ENCODE results near the gene NCOA1. TPM values are rescaled to one million over a fixed set of nuclear protein-coding genes. Genes with fewer than 3 reads are reported as not detected.

Gene NCOA1
- polyA plus RNA-seq, 1 of the 3 experiments (the other 2 are of a cell fraction): 10.7 TPM

DNA sequence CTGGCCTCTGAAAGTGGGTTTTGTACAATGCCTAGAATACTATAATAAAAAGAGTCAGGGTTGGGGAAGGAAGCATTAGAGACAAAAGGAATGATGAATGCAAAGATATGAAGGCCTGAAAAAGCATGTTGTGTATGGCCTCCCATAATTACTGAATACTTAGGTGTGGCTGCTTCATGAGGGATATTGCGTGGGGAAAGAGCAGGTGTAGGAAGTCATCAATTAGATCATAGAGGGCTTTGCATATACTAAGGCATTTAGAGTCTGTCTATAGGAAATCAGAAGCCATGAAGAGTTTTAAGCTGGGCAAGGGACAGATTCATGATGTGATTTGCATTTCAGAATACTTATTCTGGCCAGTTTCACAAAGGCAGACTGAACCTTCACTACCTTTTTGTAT, 48.2 kb downstream of the NCOA1 start (continued):
- TF ChIP-seq, protein P1, sequence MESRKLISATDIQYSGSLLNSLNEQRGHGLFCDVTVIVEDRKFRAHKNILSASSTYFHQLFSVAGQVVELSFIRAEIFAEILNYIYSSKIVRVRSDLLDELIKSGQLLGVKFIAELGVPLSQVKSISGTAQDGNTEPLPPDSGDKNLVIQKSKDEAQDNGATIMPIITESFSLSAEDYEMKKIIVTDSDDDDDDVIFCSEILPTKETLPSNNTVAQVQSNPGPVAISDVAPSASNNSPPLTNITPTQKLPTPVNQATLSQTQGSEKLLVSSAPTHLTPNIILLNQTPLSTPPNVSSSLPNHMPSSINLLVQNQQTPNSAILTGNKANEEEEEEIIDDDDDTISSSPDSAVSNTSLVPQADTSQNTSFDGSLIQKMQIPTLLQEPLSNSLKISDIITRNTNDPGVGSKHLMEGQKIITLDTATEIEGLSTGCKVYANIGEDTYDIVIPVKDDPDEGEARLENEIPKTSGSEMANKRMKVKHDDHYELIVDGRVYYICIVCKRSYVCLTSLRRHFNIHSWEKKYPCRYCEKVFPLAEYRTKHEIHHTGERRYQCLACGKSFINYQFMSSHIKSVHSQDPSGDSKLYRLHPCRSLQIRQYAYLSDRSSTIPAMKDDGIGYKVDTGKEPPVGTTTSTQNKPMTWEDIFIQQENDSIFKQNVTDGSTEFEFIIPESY (IDR thresholded peaks at IDR 0.05; ENCODE audit: borderline replicate concordance, low read depth): no peak
- TF ChIP-seq RCOR1 (IDR thresholded peaks at IDR 0.05; ENCODE audit: low read length): no peak
- TF ChIP-seq EP300 (IDR thresholded peaks at IDR 0.05; ENCODE audit: borderline replicate concordance in 1 of 2, low read depth in 1 of 2, low read length in 1 of 2): no peak
- TF ChIP-seq, protein P2, sequence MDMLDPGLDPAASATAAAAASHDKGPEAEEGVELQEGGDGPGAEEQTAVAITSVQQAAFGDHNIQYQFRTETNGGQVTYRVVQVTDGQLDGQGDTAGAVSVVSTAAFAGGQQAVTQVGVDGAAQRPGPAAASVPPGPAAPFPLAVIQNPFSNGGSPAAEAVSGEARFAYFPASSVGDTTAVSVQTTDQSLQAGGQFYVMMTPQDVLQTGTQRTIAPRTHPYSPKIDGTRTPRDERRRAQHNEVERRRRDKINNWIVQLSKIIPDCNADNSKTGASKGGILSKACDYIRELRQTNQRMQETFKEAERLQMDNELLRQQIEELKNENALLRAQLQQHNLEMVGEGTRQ (IDR thresholded peaks at IDR 0.05; ENCODE audit: borderline replicate concordance, low read depth, low read length): no peak
- TF ChIP-seq, protein P3, sequence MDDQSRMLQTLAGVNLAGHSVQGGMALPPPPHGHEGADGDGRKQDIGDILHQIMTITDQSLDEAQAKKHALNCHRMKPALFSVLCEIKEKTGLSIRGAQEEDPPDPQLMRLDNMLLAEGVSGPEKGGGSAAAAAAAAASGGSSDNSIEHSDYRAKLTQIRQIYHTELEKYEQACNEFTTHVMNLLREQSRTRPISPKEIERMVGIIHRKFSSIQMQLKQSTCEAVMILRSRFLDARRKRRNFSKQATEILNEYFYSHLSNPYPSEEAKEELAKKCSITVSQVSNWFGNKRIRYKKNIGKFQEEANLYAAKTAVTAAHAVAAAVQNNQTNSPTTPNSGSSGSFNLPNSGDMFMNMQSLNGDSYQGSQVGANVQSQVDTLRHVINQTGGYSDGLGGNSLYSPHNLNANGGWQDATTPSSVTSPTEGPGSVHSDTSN (IDR thresholded peaks at IDR 0.05): no peak

DNA sequence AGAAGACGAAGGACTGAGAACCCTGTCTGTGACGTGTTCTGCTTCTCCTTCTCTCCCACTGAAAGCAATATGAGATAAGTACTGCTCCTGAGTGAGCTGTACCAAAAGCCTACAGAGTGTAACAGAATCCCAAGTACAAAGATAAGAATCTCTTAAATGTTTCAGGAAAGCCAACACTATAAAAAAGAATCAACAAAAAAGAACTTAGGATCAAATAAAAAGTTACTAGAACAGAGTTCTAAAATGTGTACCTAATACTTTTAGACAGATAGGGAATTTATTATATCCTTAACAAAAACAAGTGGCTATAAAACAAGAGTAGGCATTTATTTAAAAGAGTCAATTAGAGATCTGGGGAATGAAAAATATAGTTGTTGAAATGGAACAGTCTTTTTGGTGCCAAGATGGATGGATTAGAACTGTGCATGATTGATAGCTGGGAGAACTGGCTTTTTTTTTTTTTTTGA, 49.0 kb downstream of the NCOA1 start:
- H3K9me3 ChIP-seq: 0 out of 2 replicates have a peak, but pooled peaks cover 11% of the 10 kb centered on the region
- H3K9me2 ChIP-seq: no peaks in the 10 kb centered on the region
- H4K20me1 ChIP-seq (ENCODE audit: insufficient read depth): no peaks in the 10 kb centered on the region
- no peaks in the 10 kb centered on the region for H3F3A ChIP-seq (replicated peaks; ENCODE audit: insufficient read depth)
- H3K4me1 ChIP-seq (ENCODE audit: control insufficient read depth in 1 of 2, insufficient read depth in 2 of 2, low read depth in 1 of 2, low read length in 1 of 2): no peaks in the 10 kb centered on the region
- peaks cover 0 to 9% of the 10 kb centered on the region in 2 experiments for H3K36me3 ChIP-seq (replicated peaks in 1 of 2; ENCODE audit: control insufficient read depth in 1 of 2, insufficient read depth in 2 of 2, low read length in 1 of 2)
- ChIA-PET CTCF (no interaction called here), POLR2A (no interaction called here)
- no peak overlapping the region for H3K4me3 ChIP-seq (ENCODE audit: low read depth in 2 of 2, low read length in 1 of 2)
- H3K9ac ChIP-seq: no peak overlapping the region
- no peak overlapping the region for H2AFZ ChIP-seq (ENCODE audit: low read depth)
- peaks cover 12% of the 10 kb centered on the region for H3K79me2 ChIP-seq (ENCODE audit: insufficient read depth)
- WGBS (ENCODE audit: low lambda C conversion rate): 98% methylated on average over 2 of the region's 2 CpGs
- no peaks in the 10 kb centered on the region for H3K27me3 ChIP-seq (ENCODE audit: insufficient read depth)
- no peak for DNase-seq
- no peak overlapping the region for H3K27ac ChIP-seq (ENCODE audit: low read depth in 2 of 2, low read length in 1 of 2)
- no peak overlapping the region for H3K4me2 ChIP-seq
- TF ChIP-seq, protein P4, sequence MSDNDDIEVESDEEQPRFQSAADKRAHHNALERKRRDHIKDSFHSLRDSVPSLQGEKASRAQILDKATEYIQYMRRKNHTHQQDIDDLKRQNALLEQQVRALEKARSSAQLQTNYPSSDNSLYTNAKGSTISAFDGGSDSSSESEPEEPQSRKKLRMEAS (IDR thresholded peaks at IDR 0.05; ENCODE audit: low read depth): no peak
- TF ChIP-seq SMC3 (IDR thresholded peaks at IDR 0.05; ENCODE audit: low read depth, low read length) (no peak), NFIC (IDR thresholded peaks at IDR 0.05; ENCODE audit: borderline replicate concordance) (no peak), NRF1 (IDR thresholded peaks at IDR 0.05; ENCODE audit: low read depth, low read length) (no peak), GATA2 (CRISPR knock-in tag; IDR thresholded peaks at IDR 0.05) (no peak), RCOR1 (IDR thresholded peaks at IDR 0.05; ENCODE audit: low read length) (no peak), YY1 (IDR thresholded peaks at IDR 0.05; ENCODE audit: low read depth) (no peak), MEF2A (IDR thresholded peaks at IDR 0.05; ENCODE audit: borderline replicate concordance, low read depth) (no peak), RXRA (IDR thresholded peaks at IDR 0.05; ENCODE audit: borderline replicate concordance, low read depth) (no peak), FOSL2 (IDR thresholded peaks at IDR 0.05; ENCODE audit: borderline replicate concordance, low read depth) (no peak), JUND (IDR thresholded peaks at IDR 0.05) (no peak), CHD2 (IDR thresholded peaks at IDR 0.05; ENCODE audit: low read length, partially characterized antibody) (no peak), ELF1 (IDR thresholded peaks at IDR 0.05) (no peak), TCF12 (IDR thresholded peaks at IDR 0.05) (no peak)
- TF ChIP-seq, protein P1 (IDR thresholded peaks at IDR 0.05; ENCODE audit: borderline replicate concordance, low read depth): no peak
- TF ChIP-seq, protein P5, sequence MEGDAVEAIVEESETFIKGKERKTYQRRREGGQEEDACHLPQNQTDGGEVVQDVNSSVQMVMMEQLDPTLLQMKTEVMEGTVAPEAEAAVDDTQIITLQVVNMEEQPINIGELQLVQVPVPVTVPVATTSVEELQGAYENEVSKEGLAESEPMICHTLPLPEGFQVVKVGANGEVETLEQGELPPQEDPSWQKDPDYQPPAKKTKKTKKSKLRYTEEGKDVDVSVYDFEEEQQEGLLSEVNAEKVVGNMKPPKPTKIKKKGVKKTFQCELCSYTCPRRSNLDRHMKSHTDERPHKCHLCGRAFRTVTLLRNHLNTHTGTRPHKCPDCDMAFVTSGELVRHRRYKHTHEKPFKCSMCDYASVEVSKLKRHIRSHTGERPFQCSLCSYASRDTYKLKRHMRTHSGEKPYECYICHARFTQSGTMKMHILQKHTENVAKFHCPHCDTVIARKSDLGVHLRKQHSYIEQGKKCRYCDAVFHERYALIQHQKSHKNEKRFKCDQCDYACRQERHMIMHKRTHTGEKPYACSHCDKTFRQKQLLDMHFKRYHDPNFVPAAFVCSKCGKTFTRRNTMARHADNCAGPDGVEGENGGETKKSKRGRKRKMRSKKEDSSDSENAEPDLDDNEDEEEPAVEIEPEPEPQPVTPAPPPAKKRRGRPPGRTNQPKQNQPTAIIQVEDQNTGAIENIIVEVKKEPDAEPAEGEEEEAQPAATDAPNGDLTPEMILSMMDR (IDR thresholded peaks at IDR 0.05): no peak
- TF ChIP-seq, protein P2 (IDR thresholded peaks at IDR 0.05; ENCODE audit: borderline replicate concordance, low read depth, low read length): no peak
- TF ChIP-seq, protein P3 (IDR thresholded peaks at IDR 0.05): no peak
